GM19455 (cell line): ENCODE measurements around the gene PRR36.
"Not testable (repeated sequence)": the region's sequence is repeated elsewhere in the genome, so short reads cannot be mapped to it uniquely, and the experiment has no call there.

ENCODE experiments used
- ATAC-seq: cut with Tn5 transposase; IDR thresholded peaks from one replicate; pipeline ENCODE4 v1.9.1; 2021; ENCODE audit not compliant: unreplicated experiment

The PRR36 gene

GRCh38 chr19:7899751-7900378, 25.7 kb upstream of the PRR36 start:
- ATAC-seq: no peak

- no peak for ATAC-seq
These were observed 24.8 kb upstream of the PRR36 start for GRCh38 chr19:7898967-7899366.

- no peak for ATAC-seq
These were observed 23.1 kb upstream of the PRR36 start for GRCh38 chr19:7897292-7897691.

- no peak for ATAC-seq
These were observed 21.4 kb upstream of the PRR36 start for GRCh38 chr19:7895565-7895964.

- ATAC-seq: no peak
These were observed 20.6 kb upstream of the PRR36 start for GRCh38 chr19:7894612-7895309.

- ATAC-seq: not testable (repeated sequence)
These were observed 19.3 kb upstream of the PRR36 start for GRCh38 chr19:7893362-7894101.

GRCh38 chr19:7888826-7889217, 14.6 kb upstream of the PRR36 start:
- ATAC-seq: no peak

- no peak for ATAC-seq
These were observed 14.1 kb upstream of the PRR36 start, which contains the start of gene LRRC8E for GRCh38 chr19:7888145-7888825. TSS of gene LRRC8E (plus strand) at chr19:7888510. CDS start at chr19:7895604, 7,094 bp downstream.

GRCh38 chr19:7887408-7888144, 13.4 kb upstream of the PRR36 start:
- no peak for ATAC-seq

GRCh38 chr19:7885818-7886217, 11.6 kb upstream of the PRR36 start:
- no peak for ATAC-seq

GRCh38 chr19:7883796-7884570, 9.8 kb upstream of the PRR36 start:
- ATAC-seq: no peak

GRCh38 chr19:7883105-7883504, 8.9 kb upstream of the PRR36 start:
- ATAC-seq: no peak

- no peak for ATAC-seq
These were observed 7.7 kb upstream of the PRR36 start for GRCh38 chr19:7881910-7882309.

GRCh38 chr19:7879836-7880235, 5.6 kb upstream of the PRR36 start:
- ATAC-seq: no peak

GRCh38 chr19:7879111-7879807, 5.1 kb upstream of the PRR36 start:
- no peak for ATAC-seq

- ATAC-seq: no peak
These were observed 3.2 kb upstream of the PRR36 start for GRCh38 chr19:7877249-7877836.

GRCh38 chr19:7874897-7875273, 695 bp upstream of the PRR36 start:
- no peak for ATAC-seq

GRCh38 chr19:7873304-7874075, 700 bp downstream of the PRR36 start:
- ATAC-seq: no peak
